H1 (cell line): ENCODE results near the gene CYP27B1. TPM values are rescaled to one million over a fixed set of nuclear protein-coding genes. Genes with fewer than 3 reads are reported as not detected.
A peak's percentile ranks its signal among the peaks of the same experiment; 100 is the strongest.

Experiments used
- CTCF ChIA-PET: fragments of 300-600 bp; sonication (Branson Sonifier 250); formaldehyde crosslinking; loops from one replicate; lab custom pipeline; 2021; ENCODE audit not compliant: partially characterized antibody; lab: Charles Lee
- POLR2A ChIA-PET: fragments of 300-600 bp; sonication (Branson Sonifier 250); formaldehyde crosslinking; loops from one replicate; lab custom pipeline; 2021; ENCODE audit warnings: inconsistent platforms; ENCODE audit not compliant: partially characterized antibody; lab: Charles Lee
- DNase-seq, 2 experiments: peaks; one replicate each; pipeline versions ENCODE4 v3.0.0 to v3.0.0-alpha.2; 2010 to 2022; ENCODE audit warnings: low spot score in 2 of 2, low read depth in 1 of 2, mixed read lengths in 1 of 2
- FAIRE-seq: peaks from 2 replicates; lab custom pipeline; 2011; peaks lifted over from hg19 to GRCh38; lab: Jason Lieb, UNC
- H2AFZ ChIP-seq: 2 replicates; pipeline ENCODE4 v1.8.1; 2012; ENCODE audit warnings: low read length, inconsistent platforms
- H2AK5ac ChIP-seq: 2 replicates; pipeline ENCODE4 v1.6.1; 2013; ENCODE audit warnings: low read depth, low read length
- H2BK120ac ChIP-seq: replicated peaks from 2 replicates; pipeline ENCODE3; 2013; ENCODE audit warnings: low read depth, low read length, inconsistent platforms
- H2BK12ac ChIP-seq: 2 replicates; pipeline ENCODE4 v1.6.1; 2013; ENCODE audit warnings: low read depth, low read length
- H2BK15ac ChIP-seq: 2 replicates; pipeline ENCODE4 v1.6.1; 2013; ENCODE audit warnings: low read length
- H2BK20ac ChIP-seq: 2 replicates; pipeline ENCODE4 v1.6.1; 2013; ENCODE audit warnings: low read length
- H2BK5ac ChIP-seq: 2 replicates; pipeline ENCODE4 v1.6.1; 2013; ENCODE audit warnings: low read depth, low read length
- H3K14ac ChIP-seq: 2 replicates; pipeline ENCODE4 v1.6.1; 2013; ENCODE audit warnings: inconsistent platforms; ENCODE audit not compliant: insufficient read length
- H3K18ac ChIP-seq: 2 replicates; pipeline ENCODE4 v1.6.1; 2013; ENCODE audit warnings: low read length; ENCODE audit errors: extremely low read depth
- H3K23ac ChIP-seq: 2 replicates; pipeline ENCODE4 v1.6.1; 2013; ENCODE audit warnings: inconsistent platforms; ENCODE audit not compliant: insufficient read length
- H3K23me2 ChIP-seq: 2 replicates; pipeline ENCODE4 v1.6.1; 2013; ENCODE audit warnings: low read depth, low read length
- H3K27ac ChIP-seq: 2 replicates; pipeline ENCODE4 v1.6.1; 2011; ENCODE audit warnings: low read depth, low read length, inconsistent platforms
- H3K27me3 ChIP-seq, 4 experiments: replicated peaks in 1 of 4; 1 replicate in 1 of 4; 2 replicates in 3 of 4; pipeline versions ENCODE4 v1.6.1 to v1.8.1; 2011 to 2013; ENCODE audit warnings: low read length in 3 of 4, mild to moderate bottlenecking in 3 of 4, inconsistent platforms in 2 of 4, mixed read lengths in 2 of 4, moderate library complexity in 1 of 4; ENCODE audit not compliant: control insufficient read depth in 3 of 4, insufficient read depth in 3 of 4; ENCODE audit errors: extremely low read depth in 1 of 4
- H3K36me3 ChIP-seq, 4 experiments: 2 replicates each; pipeline versions ENCODE4 v1.6.1 to v1.8.1; 2011 to 2013; ENCODE audit warnings: mild to moderate bottlenecking in 4 of 4, low read length in 3 of 4, moderate library complexity in 2 of 4, control low read depth in 1 of 4, inconsistent platforms in 1 of 4; ENCODE audit not compliant: insufficient read depth in 4 of 4, control insufficient read depth in 2 of 4
- H3K4ac ChIP-seq: replicated peaks from 2 replicates; pipeline ENCODE3; 2013; ENCODE audit warnings: low read length, low read depth, mixed read lengths, inconsistent platforms; ENCODE audit not compliant: insufficient read length
- H3K4me1 ChIP-seq, 4 experiments: replicated peaks in 1 of 4; 1 replicate in 1 of 4; 2 replicates in 3 of 4; pipeline versions ENCODE4 v1.6.1 to v1.8.1; 2011 to 2013; ENCODE audit warnings: low read length in 3 of 4, inconsistent platforms in 2 of 4, mixed read lengths in 1 of 4; ENCODE audit not compliant: insufficient read depth in 4 of 4, control insufficient read depth in 3 of 4
- H3K4me2 ChIP-seq, 2 experiments: 2 replicates each; pipeline versions ENCODE4 v1.6.1 to v1.8.1; 2011 to 2013; ENCODE audit warnings: low read depth in 2 of 2, low read length in 2 of 2, control low read depth in 1 of 2, inconsistent platforms in 1 of 2, mild to moderate bottlenecking in 1 of 2; ENCODE audit not compliant: insufficient read depth in 1 of 2
- H3K4me3 ChIP-seq, 4 experiments: fragments of 200-600, 300-600 bp in 1 of 4; sonication (generic), shearing (Covaris generic), sonication (Bioruptor Twin) in 1 of 4; 2 replicates each; pipeline versions ENCODE4 v1.5.1 to v1.8.1; 2011 to 2016; ENCODE audit warnings: low read length in 4 of 4, low read depth in 3 of 4, control low read depth in 2 of 4, inconsistent platforms in 2 of 4, mild to moderate bottlenecking in 2 of 4, mixed read lengths in 1 of 4, moderate library complexity in 1 of 4; ENCODE audit not compliant: insufficient read depth in 2 of 4; ENCODE audit errors: extremely low read depth in 1 of 4
- H3K56ac ChIP-seq: replicated peaks from 2 replicates; pipeline ENCODE3; 2013; ENCODE audit warnings: low read depth, mild to moderate bottlenecking, mixed read lengths, low read length, inconsistent platforms; ENCODE audit not compliant: insufficient read length
- H3K79me1 ChIP-seq: 2 replicates; pipeline ENCODE4 v1.6.1; 2013; ENCODE audit warnings: low read depth, low read length, control low read depth
- H3K79me2 ChIP-seq, 2 experiments: 2 replicates each; pipeline versions ENCODE4 v1.6.1 to v1.8.1; 2012 to 2013; ENCODE audit warnings: low read length in 2 of 2, mild to moderate bottlenecking in 2 of 2, inconsistent platforms in 1 of 2; ENCODE audit not compliant: insufficient read depth in 2 of 2, control insufficient read depth in 1 of 2
- H3K9ac ChIP-seq, 4 experiments: replicated peaks in 1 of 4; 1 replicate in 1 of 4; 2 replicates in 3 of 4; pipeline versions ENCODE4 v1.6.1 to v1.8.1; 2011 to 2013; ENCODE audit warnings: low read depth in 3 of 4, low read length in 3 of 4, control low read depth in 2 of 4, mild to moderate bottlenecking in 2 of 4, moderate library complexity in 2 of 4, inconsistent platforms in 1 of 4; ENCODE audit errors: extremely low read depth in 1 of 4
- H3K9me3 ChIP-seq, 2 experiments: 2 replicates each; pipeline versions ENCODE4 v1.6.1 to v1.8.1; 2012 to 2013; ENCODE audit warnings: mild to moderate bottlenecking in 2 of 2, moderate library complexity in 2 of 2, control low read depth in 1 of 2, inconsistent platforms in 1 of 2, low read depth in 1 of 2, low read length in 1 of 2, mixed read lengths in 1 of 2; ENCODE audit not compliant: insufficient read depth in 2 of 2
- H4K20me1 ChIP-seq, 2 experiments: replicated peaks in 1 of 2; 2 replicates each; pipeline versions ENCODE3 to v1.8.1; 2011 to 2013; ENCODE audit warnings: inconsistent platforms in 2 of 2, low read length in 2 of 2, mild to moderate bottlenecking in 1 of 2; ENCODE audit not compliant: insufficient read depth in 2 of 2, control insufficient read depth in 1 of 2
- H4K5ac ChIP-seq: 2 replicates; pipeline ENCODE4 v1.6.1; 2013; ENCODE audit warnings: low read length, low read depth, mixed read lengths, inconsistent platforms; ENCODE audit not compliant: insufficient read length
- H4K8ac ChIP-seq: 2 replicates; pipeline ENCODE4 v1.8.0; 2013; ENCODE audit warnings: mild to moderate bottlenecking, moderate library complexity, low read length, inconsistent platforms; ENCODE audit not compliant: insufficient read depth; ENCODE audit errors: extremely low read depth
- H4K91ac ChIP-seq: replicated peaks from 2 replicates; pipeline ENCODE3; 2013; ENCODE audit warnings: low read length, mixed read lengths, inconsistent platforms; ENCODE audit not compliant: insufficient read length
- POLR2A ChIP-seq, 2 experiments: IDR thresholded peaks; 1 replicate in 1 of 2; 2 replicates in 1 of 2; pipeline ENCODE4 v1.6.1; 2011; ENCODE audit warnings: low read depth in 2 of 2, low read length in 2 of 2, mild to moderate bottlenecking in 2 of 2; ENCODE audit errors: control extremely low read depth in 1 of 2
- WGBS, 2 experiments: shearing (Covaris generic) in 1 of 2; methylation state at CpG; one replicate each; pipeline versions ENCODE4 v1.1.6 to v1.1.7; 2013 to 2015; ENCODE audit warnings: low lambda C conversion rate in 2 of 2, mixed read lengths in 2 of 2, inconsistent platforms in 1 of 2, low coverage in 1 of 2, missing lambda C conversion rate in 1 of 2; ENCODE audit not compliant: insufficient replicate concordance in 2 of 2, insufficient coverage in 1 of 2, insufficient read length in 1 of 2; ENCODE audit errors: extremely low coverage in 1 of 2, missing lambda C conversion rate in 1 of 2; 5-methylcytosine and 5-hydroxymethylcytosine counted together
- polyA plus RNA-seq, 7 experiments: library from polyadenylated mRNA; depleted of rRNA in 3 of 7; stranded (reverse) in 5 of 7; unstranded in 2 of 7; fragments of >200 nt in 5 of 7; fragments of 200-250 nt in 2 of 7; gene quantifications; 1 replicate in 5 of 7; 2 replicates in 1 of 7; 4 replicates in 1 of 7; pipeline versions ENCODE4 v1.2.1 to v1.2.3, GENCODE V29; 2011 to 2013; ENCODE audit warnings: missing spikeins in 2 of 7, mixed read lengths in 2 of 7
- total RNA-seq: library from RNA; stranded (reverse); fragmentation: NEBNext Ultra II Directional; extraction: Animal tissue kit (Norgen Biotek cat#: 25700); gene quantifications from 2 replicates; pipeline ENCODE4 v1.2.1, GENCODE V29; 2021

Gene CYP27B1
- total and polyA plus RNA-seq, 2 of the 8 experiments (the other 6 are each of a cell fraction or from before 2014, with no cell fraction given), result 2.9 to 3.3 TPM

DNA sequence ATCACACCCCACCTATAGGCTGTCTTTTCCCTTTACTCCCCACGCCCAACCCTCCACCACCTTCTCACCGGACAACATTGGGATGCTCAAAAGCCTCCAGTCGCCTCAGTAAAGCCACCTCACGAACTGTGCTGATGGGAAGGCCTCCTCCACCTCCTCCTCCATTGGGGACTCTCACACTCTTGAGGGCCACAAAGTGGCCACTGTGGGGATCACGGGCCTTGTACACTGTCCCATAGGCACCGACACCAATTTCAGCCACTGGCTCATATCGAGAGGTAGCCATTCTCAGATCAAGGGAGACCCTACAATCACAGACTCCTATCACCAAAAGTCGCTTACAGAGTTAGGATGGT lies 15.5 kb downstream of the CYP27B1 start:
- Histone ChIP-seq H3K9ac (peak overlapping the region; percentile 74 to 99 (median 96)), H4K91ac (no peak overlapping the region), H3K4me3 (peak overlapping the region; percentile 96 to 99 (median 98)), H2BK120ac (no peak overlapping the region), H3K56ac (peak overlapping the region; percentile 52), H3K18ac (0 out of 2 replicates have a peak overlapping the region, but pooled peaks have one; percentile 81), H2BK12ac (0 out of 2 replicates have a peak overlapping the region, but pooled peaks have one; percentile 11), H3K79me1 (peaks cover 15% of the 10 kb centered on the region; the same call in 1 of the 2 replicates), H3K27me3 (peaks cover 8 to 20% (median 14%) of the 10 kb centered on the region in 4 experiments), H4K20me1 (peaks cover 2 to 3% of the 10 kb centered on the region in 2 experiments), H2BK5ac (peak overlapping the region; percentile 87), H3K79me2 (peaks cover 12 to 20% of the 10 kb centered on the region in 2 experiments), H2AK5ac (peak overlapping the region; percentile 66; the same call in 1 of the 2 replicates), H2BK20ac (no peak overlapping the region), H3K4me1 (peaks cover 3 to 22% (median 6%) of the 10 kb centered on the region in 4 experiments; a peak in 6 of 7 replicates), H2AFZ (no peak overlapping the region), H3K23ac (peak overlapping the region; percentile 7), H3K9me3 (no peaks in the 10 kb centered on the region), H3K4me2 (peak overlapping the region; percentile 95 to 96), H3K36me3 (peaks cover 21 to 43% (median 33%) of the 10 kb centered on the region in 4 experiments), H3K27ac (peak overlapping the region; percentile 86), H3K14ac (peak overlapping the region; percentile 81), H3K4ac (peak overlapping the region; percentile 47), H4K5ac (peak overlapping the region; percentile 30), H2BK15ac (no peak overlapping the region), H3K23me2 (peaks cover 18% of the 10 kb centered on the region), H4K8ac (peak overlapping the region; percentile 97)
- DNase-seq, result no peak
- ChIA-PET POLR2A (interaction anchor here (1.0 to 5.3 kb wide), 7 partner anchors 11 to 142 kb away, joined by 3 to 25 read pairs (median 4); partner anchors contain the start of genes AGAP2 and CYP27B1), CTCF (interaction anchor here (1.6 kb wide), 1 partner anchor 10 kb away, joined by 8 read pairs; no protein-coding TSS in a partner anchor)
- no peak for FAIRE-seq
- 18% methylated on average over 8 of the region's 8 CpGs; no CpG with 5 or more reads in 1 of the 2 experiments for WGBS, 2 experiments
- TF ChIP-seq POLR2A (IDR thresholded peaks at IDR 0.05; ENCODE audit: control extremely low read depth in 1 of 2, low read depth in 2 of 2, low read length in 2 of 2), result peak; percentile 17 to 20; a peak in 2 of 3 replicates
